Gastrocnemius medialis (tissue), 4 donors: ENCODE measurements around the gene ATP6V0E1. TPM values are rescaled to one million over a fixed set of nuclear protein-coding genes. Genes with fewer than 3 reads are reported as not detected.
"Not testable (repeated sequence)": the region's sequence is repeated elsewhere in the genome, so short reads cannot be mapped to it uniquely, and the experiment has no call there.

ENCODE experiments used
- ATAC-seq, 2 donors: fragments of 150-250 bp; one replicate each; pipeline ENCODE4 v1.9.1; 2016
- DNase-seq, 2 donors: peaks; one replicate each; pipeline ENCODE4 v3.0.0-alpha.2; 2019
- H3K27ac ChIP-seq, 4 donors: fragments of 200-600 bp; sonication (generic); 1 replicate in 1 of 4; 2 replicates in 3 of 4; pipeline ENCODE4 v1.5.1; 2016 to 2018; ENCODE audit warnings: mild to moderate bottlenecking in 2 of 4, moderate library complexity in 1 of 4
- H3K27me3 ChIP-seq, 3 donors: fragments of 200-600 bp; sonication (generic) in 2 of 3; 1 replicate in 1 of 3; 2 replicates in 2 of 3; pipeline versions ENCODE4 v1.5.1 to v1.6.0; 2016 to 2019; ENCODE audit warnings: mild to moderate bottlenecking in 1 of 3, moderate library complexity in 1 of 3
- H3K36me3 ChIP-seq, 2 donors: fragments of 200-600 bp; sonication (generic) in 1 of 2; one replicate each; pipeline ENCODE4 v1.5.1; 2017 to 2018
- H3K4me1 ChIP-seq, 2 donors: fragments of 200-600 bp; sonication (generic) in 1 of 2; one replicate each; pipeline ENCODE4 v1.5.1; 2016 to 2017; ENCODE audit warnings: mild to moderate bottlenecking in 2 of 2
- H3K4me3 ChIP-seq, 4 donors: fragments of 200-600 bp; sonication (generic) in 3 of 4; 1 replicate in 1 of 4; 2 replicates in 3 of 4; pipeline ENCODE4 v1.5.1; 2016 to 2019; ENCODE audit warnings: mild to moderate bottlenecking in 2 of 4
- H3K9me3 ChIP-seq, 3 donors: fragments of 200-600 bp; sonication (generic) in 2 of 3; 1 replicate in 1 of 3; 2 replicates in 2 of 3; pipeline ENCODE4 v1.5.1; 2016 to 2019
- CTCF ChIP-seq, 5 experiments: fragments of 450-650 bp in 3 of 5; fragments of 200-600 bp in 2 of 5; sonication (generic) in 2 of 5; IDR thresholded peaks in 4 of 5; conservative IDR thresholded peaks in 1 of 5; 1 replicate in 4 of 5; 2 replicates in 1 of 5; pipeline ENCODE4 v1.5.1; 2016 to 2019; ENCODE audit warnings: antibody characterized with exemption in 5 of 5, mild to moderate bottlenecking in 3 of 5, moderate library complexity in 3 of 5
- POLR2A ChIP-seq, 2 donors: fragments of 450-650 bp; IDR thresholded peaks; one replicate each; pipeline ENCODE4 v1.6.1; 2017; ENCODE audit warnings: antibody characterized with exemption in 2 of 2, mild to moderate bottlenecking in 2 of 2, moderate library complexity in 2 of 2
- in situ Hi-C, 4 donors: fragments of 200-750 bp; cut with MboI; loops; one replicate each; pipeline versions ENCODE4 v1.15.0 to v1.8.0; 2017; ENCODE audit warnings: low sequenced_read_pairs in 4 of 4
- intact Hi-C: fragments of 100-400 bp; cut with DNase I; formaldehyde crosslinking; loops from one replicate; pipeline ENCODE4 v1.15.1; 2023; ENCODE audit warnings: low total_unique reads
- total RNA-seq, 4 donors: library from RNA; depleted of rRNA; stranded (reverse); fragments of >200 nt; gene quantifications; one replicate each; pipeline versions ENCODE4 v1.1.0 to v1.2.3, GENCODE V29; 2016

ATP6V0E1 gene
- total RNA-seq, 4 donors from 2014 or later: 101 to 183 (median 164) TPM

GRCh38 chr5:173016598-173017046, 33.1 kb downstream of the ATP6V0E1 start:
- H3K4me3 ChIP-seq: no peak overlapping the region
- ATAC-seq (peak; percentile 71 to 75), DNase-seq (peak; percentile 33 to 34)
- TF ChIP-seq CTCF (IDR thresholded peaks at IDR 0.05 in 4 of 5, conservative IDR thresholded peaks at IDR 0.05 in 1 of 5) (no peak), POLR2A (IDR thresholded peaks at IDR 0.05) (peak in 1 of 2 donors; percentile 49)
- no peaks in the 10 kb centered on the region for H3K9me3 ChIP-seq
- H3K36me3 ChIP-seq: peaks cover 0 to 14% of the 10 kb centered on the region in 2 donors
- intact Hi-C loops (no loop called here), in situ Hi-C loops (no loop called here)
- no peaks in the 10 kb centered on the region for H3K27me3 ChIP-seq
- peaks cover 41 to 52% of the 10 kb centered on the region in 2 donors for H3K4me1 ChIP-seq
- peak overlapping the region; percentile 72 to 85 (median 76) for H3K27ac ChIP-seq

- in situ Hi-C loops, intact Hi-C loops: not testable (repeated sequence)
Observed at GRCh38 chr5:173017087-173017486, 33.5 kb downstream of the ATP6V0E1 start.

GRCh38 chr5:173018358-173018757, 34.8 kb downstream of the ATP6V0E1 start:
- H3K36me3 ChIP-seq: peaks cover 0 to 14% of the 10 kb centered on the region in 2 donors
- TF ChIP-seq POLR2A (IDR thresholded peaks at IDR 0.05): no peak
- TF ChIP-seq CTCF (IDR thresholded peaks at IDR 0.05 in 4 of 5, conservative IDR thresholded peaks at IDR 0.05 in 1 of 5): no peak
- in situ Hi-C loops: no loop called here
- ATAC-seq (no peak), DNase-seq (no peak)
- peak overlapping the region in 3 of 4 donors; percentile 13 to 85 (median 78) for H3K27ac ChIP-seq
- H3K4me1 ChIP-seq: peaks cover 33 to 44% of the 10 kb centered on the region in 2 donors
- no peaks in the 10 kb centered on the region for H3K9me3 ChIP-seq
- H3K4me3 ChIP-seq: no peak overlapping the region
- intact Hi-C loops: no loop called here
- no peaks in the 10 kb centered on the region for H3K27me3 ChIP-seq

More at GRCh38 chr5:173017087-173017486, 33.5 kb downstream of the ATP6V0E1 start:
- not testable (repeated sequence) for H3K4me3 ChIP-seq, ATAC-seq, H3K9me3 ChIP-seq, H3K27me3 ChIP-seq, DNase-seq
- Histone ChIP-seq H3K4me1 (peaks cover 36 to 47% of the 10 kb centered on the region in 2 donors), H3K27ac (peak overlapping the region; percentile 72 to 85 (median 76)), H3K36me3 (peaks cover 0 to 14% of the 10 kb centered on the region in 2 donors)

- DNase-seq: no peak
- intact Hi-C loops: loop anchor here (5.0 kb wide), 1 partner anchor 33 kb away; no protein-coding TSS in a partner anchor
- H3K27me3 ChIP-seq: no peaks in the 10 kb centered on the region
- H3K9me3 ChIP-seq: no peaks in the 10 kb centered on the region
- in situ Hi-C loops: no loop called here
- H3K4me1 ChIP-seq: peaks cover 33 to 35% of the 10 kb centered on the region in 2 donors
- TF ChIP-seq POLR2A (IDR thresholded peaks at IDR 0.05): no peak
- no peak for TF ChIP-seq CTCF (IDR thresholded peaks at IDR 0.05 in 4 of 5, conservative IDR thresholded peaks at IDR 0.05 in 1 of 5)
- peak overlapping the region in 3 of 4 donors; percentile 23 to 28 (median 26) for H3K27ac ChIP-seq
- no peak for ATAC-seq
- peaks cover 0 to 14% of the 10 kb centered on the region in 2 donors for H3K36me3 ChIP-seq
- H3K4me3 ChIP-seq: no peak overlapping the region
Observed at GRCh38 chr5:173020154-173020581, 36.6 kb downstream of the ATP6V0E1 start.

GRCh38 chr5:173020643-173021042, 37.1 kb downstream of the ATP6V0E1 start:
- in situ Hi-C loops: no loop called here
- no peak for TF ChIP-seq CTCF (IDR thresholded peaks at IDR 0.05 in 4 of 5, conservative IDR thresholded peaks at IDR 0.05 in 1 of 5)
- TF ChIP-seq POLR2A (IDR thresholded peaks at IDR 0.05): no peak
- no peaks in the 10 kb centered on the region for H3K27me3 ChIP-seq
- intact Hi-C loops: loop anchor here (5.0 kb wide), 1 partner anchor 33 kb away; no protein-coding TSS in a partner anchor
- no peak overlapping the region for H3K4me3 ChIP-seq
- peak overlapping the region; percentile 23 to 31 (median 27) for H3K27ac ChIP-seq
- H3K9me3 ChIP-seq: no peaks in the 10 kb centered on the region
- H3K4me1 ChIP-seq: peaks cover 30 to 31% of the 10 kb centered on the region in 2 donors
- ATAC-seq (peak in 1 of 2 donors; percentile 35), DNase-seq (no peak)
- peaks cover 0 to 14% of the 10 kb centered on the region in 2 donors for H3K36me3 ChIP-seq
